ENCODE data around the gene ELP6.

The ELP6 gene, protein sequence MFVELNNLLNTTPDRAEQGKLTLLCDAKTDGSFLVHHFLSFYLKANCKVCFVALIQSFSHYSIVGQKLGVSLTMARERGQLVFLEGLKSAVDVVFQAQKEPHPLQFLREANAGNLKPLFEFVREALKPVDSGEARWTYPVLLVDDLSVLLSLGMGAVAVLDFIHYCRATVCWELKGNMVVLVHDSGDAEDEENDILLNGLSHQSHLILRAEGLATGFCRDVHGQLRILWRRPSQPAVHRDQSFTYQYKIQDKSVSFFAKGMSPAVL

DNA sequence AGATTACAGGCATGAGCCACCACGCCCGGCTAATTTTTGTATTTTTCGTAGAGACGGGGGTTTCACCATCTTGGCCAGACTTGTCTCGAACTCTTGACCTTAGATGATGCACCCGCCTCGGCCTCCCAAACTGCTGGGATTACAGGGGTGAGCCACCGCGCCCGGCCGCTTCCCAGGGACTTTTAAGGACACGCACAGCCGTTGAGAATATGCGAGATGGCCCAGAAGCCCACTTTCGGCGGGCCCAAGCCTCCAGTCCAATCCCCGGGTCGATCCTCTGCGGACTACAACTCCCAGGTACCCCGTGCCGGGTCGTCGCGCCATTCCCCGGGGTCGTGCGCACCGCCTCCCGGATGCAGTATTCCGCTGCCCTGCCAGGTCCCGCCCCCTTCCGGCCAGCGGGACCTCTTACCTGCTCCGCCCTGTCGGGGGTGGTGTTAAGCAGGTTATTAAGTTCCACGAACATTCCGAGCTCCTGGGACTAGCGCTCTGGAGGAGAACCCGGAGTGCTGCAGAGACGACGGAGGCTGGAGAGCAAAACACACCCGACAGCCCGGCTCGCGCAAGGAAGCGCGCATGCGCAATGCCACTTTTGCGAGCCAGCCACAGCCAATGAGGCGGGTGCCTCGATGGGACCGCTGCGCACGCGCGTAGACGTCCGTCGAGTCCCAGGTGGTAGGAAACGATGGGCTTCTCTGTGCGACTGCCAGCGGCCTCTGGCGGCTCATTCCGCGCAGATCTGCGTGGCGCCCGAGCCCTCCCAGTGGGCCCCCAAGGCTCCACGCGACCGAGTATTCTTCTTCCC is at the start of gene ELP6:
ELP6 (minus strand) TSS at position 588 of the 805 bp plus-strand sequence; CDS start at position 466, 122 bp downstream.
- DNase-seq = peak; percentile 92

- DNase-seq = no peak
These were observed 42.8 kb upstream of the ELP6 start for GRCh38 chr3:47556351-47556750.

GRCh38 chr3:47554335-47554734 is 40.8 kb upstream of the ELP6 start:
- no peak for DNase-seq

GRCh38 chr3:47553407-47553806 is 39.9 kb upstream of the ELP6 start:
- no peak for DNase-seq

GRCh38 chr3:47542471-47543173 is 29.1 kb upstream of the ELP6 start:
- no peak for DNase-seq

DNA sequence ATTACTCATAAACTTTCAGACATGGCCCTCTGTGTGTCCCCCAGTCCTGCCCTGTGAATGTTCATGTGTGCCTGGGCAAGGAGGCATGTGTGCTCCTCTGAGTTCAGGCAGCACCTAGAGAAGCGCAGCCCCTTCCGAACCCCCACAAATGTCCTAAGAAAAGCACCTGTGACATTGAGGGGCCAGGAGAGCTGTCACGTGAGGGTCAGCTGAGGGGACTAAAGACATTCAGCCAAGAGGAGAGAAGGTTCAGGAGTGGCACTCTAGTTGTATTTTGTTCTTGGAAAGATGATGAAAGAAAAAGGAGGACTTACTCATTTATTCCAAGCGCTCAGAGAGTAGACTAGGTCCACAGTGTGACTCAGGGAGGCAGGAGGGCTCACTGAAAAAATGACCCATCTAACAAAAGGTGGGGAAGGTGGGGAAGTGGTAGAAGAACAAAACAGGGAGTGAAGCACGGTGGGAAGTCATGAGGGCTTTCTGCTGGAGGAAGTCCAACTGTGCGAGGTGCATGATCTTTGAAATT is 28.1 kb upstream of the ELP6 start:
- DNase-seq = no peak

GRCh38 chr3:47540281-47540680 is 26.8 kb upstream of the ELP6 start:
- DNase-seq = no peak

GRCh38 chr3:47536967-47537366 is 23.5 kb upstream of the ELP6 start:
- DNase-seq = no peak

DNA sequence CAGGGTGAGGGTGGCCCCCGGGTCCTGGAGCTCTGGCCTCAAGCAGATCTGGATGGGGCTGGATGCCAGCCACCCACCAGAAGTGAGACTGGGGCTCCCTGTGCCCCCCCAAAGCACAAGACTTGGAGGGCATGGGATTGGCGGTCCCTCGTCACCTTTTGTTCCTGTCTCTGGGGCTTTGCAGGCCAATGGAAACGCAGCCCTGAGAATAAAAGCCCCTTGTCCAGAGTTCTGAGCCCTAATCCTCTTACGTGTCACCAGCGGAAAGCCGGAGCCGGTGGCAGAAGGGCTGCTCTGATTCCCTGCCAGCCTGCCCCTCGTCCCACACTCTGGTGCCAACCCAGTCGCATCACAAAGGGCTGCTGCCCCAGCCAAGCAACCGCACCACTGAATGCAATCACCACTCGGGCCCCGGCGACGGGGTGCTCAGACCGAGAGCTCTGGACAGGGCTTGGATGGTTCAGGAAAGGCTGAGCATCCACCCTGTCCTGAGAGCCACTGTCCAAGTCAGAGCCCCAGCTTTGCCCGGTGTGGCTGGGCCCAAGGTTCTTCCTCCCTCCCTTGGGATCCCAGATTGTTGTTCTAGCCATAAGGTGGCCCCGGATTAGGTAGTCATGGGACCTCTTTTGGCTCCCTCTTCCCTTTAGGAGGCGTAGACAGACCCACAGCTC is 22.8 kb upstream of the ELP6 start:
- no peak for DNase-seq

GRCh38 chr3:47533996-47534454 is 20.5 kb upstream of the ELP6 start:
- DNase-seq = no peak

DNA sequence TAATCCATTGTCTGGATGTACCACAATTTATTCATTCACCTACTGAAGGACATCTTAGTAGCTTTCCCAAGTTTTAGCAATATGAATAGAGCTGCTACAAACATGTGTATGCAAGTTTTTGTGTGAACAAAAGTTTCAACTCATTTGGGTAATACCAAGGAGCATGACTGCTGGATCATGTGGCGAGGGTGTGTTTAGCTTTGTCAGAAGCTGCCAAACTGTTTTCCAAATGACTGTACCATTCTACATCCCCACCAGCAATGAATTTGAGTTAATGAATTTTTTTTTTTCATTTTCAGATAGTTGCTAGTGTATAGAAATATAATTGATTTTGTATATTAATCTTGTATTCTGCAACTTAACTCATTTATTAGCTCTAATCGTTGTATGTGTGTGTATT is 20.0 kb upstream of the ELP6 start:
- no peak for DNase-seq

DNA sequence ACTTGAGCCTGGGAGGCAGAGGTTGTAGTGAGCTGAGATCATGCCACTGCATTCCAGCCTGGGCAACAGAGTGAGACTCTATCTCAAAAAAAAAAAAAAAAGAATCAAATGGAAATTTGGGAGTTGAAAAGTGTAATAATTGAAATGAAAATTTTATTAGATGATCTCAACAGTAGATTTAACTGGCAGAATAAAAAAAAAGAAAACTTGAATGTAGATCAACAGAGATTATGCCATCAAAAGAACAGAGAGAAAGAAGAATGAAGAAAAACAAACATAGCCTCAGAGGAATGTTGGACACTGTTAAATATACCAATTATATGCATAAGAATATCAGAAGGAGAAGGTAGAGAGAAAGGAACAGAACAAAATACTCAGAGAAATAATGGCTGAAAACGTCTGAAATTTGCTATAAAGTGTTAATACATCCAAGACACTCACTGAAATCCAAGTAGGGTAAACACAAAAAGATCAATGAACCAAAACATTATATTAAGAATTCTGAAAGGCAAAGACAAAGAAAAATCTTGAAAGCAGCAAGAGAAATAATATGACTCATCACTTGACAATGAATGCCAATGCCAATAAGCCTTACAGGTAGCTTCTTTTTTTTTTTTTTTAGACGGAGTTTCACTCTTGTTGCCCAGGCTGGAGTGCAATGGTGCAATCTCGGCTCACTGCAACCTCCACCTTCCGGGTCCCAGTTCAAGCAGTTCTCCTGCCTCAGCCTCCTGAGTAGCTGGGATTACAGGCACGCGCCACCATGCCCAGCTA is 14.6 kb upstream of the ELP6 start:
- DNase-seq = no peak

GRCh38 chr3:47525617-47526016 is 12.1 kb upstream of the ELP6 start:
- no peak for DNase-seq

- DNase-seq = no peak
These were observed 10.0 kb upstream of the ELP6 start for GRCh38 chr3:47523310-47524073.

GRCh38 chr3:47522082-47522987 is 8.8 kb upstream of the ELP6 start:
- DNase-seq = peak; percentile 77

DNA sequence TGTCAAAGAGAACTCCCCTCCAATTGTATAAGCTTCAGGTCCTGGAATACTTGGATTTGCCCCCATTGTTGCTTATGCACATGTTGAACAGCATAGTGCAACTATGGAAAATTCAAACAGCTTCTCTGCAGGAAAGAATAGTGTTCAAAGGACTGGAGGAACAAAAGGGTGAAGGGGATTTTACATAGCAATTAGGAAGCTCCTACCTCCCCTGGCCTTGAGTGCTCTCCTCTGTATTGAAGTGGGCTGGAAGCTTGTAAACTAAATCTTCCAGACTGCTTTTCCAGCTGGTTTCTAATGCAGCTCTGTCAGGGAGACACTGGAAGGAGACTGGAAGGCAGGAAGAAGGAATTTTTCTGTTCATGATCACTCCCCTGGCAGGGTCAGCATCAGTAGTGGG is 7.2 kb upstream of the ELP6 start:
- DNase-seq = no peak

DNA sequence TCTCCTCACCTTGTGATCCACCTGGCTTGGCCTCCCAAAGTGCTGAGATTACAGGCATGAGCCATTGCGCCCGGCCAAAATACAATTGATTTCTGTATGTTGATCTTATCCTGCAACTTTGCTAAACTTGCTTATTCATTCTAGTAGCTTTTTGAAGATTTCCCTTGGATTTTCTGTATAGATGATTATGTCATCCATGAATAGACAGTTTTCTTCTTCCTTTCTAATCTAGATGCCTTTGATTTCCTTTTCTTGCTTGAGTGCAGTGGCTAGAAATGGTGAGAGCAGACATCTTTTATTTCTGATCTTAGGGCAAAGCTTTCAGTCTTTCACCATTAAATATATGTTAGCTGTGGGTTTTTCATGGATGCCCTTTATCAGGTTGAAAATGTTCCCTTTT is 4.4 kb upstream of the ELP6 start:
- DNase-seq = no peak

GRCh38 chr3:47515864-47516319 is 2.4 kb upstream of the ELP6 start:
- DNase-seq = no peak

GRCh38 chr3:47515100-47515499 is 1.6 kb upstream of the ELP6 start:
- DNase-seq = no peak
